Fibroblast of pulmonary artery (primary cell): Measurements from ENCODE around the gene KLF9.

Experiments used
- DNase-seq: peaks from one replicate; pipeline ENCODE4 v3.0.0-alpha.2; 2010; ENCODE audit warnings: low read depth
- H3K4me3 ChIP-seq: replicated peaks from 2 replicates; pipeline ENCODE4 v1.5.1; 2011; ENCODE audit warnings: low read depth, mild to moderate bottlenecking, control low read depth, low read length, moderate library complexity
- TF ChIP-seq, protein P1 (sequence below): IDR thresholded peaks from 2 replicates; pipeline ENCODE4 v1.5.1; 2011; ENCODE audit warnings: mild to moderate bottlenecking, control low read depth, low read length, inconsistent platforms; ENCODE audit errors: missing control alignments

Gene KLF9

GRCh38 chr9:70347046-70347445 is 67.4 kb downstream of the KLF9 start:
- no peak for DNase-seq
- H3K4me3 ChIP-seq = no peak overlapping the region
- TF ChIP-seq, protein P1, sequence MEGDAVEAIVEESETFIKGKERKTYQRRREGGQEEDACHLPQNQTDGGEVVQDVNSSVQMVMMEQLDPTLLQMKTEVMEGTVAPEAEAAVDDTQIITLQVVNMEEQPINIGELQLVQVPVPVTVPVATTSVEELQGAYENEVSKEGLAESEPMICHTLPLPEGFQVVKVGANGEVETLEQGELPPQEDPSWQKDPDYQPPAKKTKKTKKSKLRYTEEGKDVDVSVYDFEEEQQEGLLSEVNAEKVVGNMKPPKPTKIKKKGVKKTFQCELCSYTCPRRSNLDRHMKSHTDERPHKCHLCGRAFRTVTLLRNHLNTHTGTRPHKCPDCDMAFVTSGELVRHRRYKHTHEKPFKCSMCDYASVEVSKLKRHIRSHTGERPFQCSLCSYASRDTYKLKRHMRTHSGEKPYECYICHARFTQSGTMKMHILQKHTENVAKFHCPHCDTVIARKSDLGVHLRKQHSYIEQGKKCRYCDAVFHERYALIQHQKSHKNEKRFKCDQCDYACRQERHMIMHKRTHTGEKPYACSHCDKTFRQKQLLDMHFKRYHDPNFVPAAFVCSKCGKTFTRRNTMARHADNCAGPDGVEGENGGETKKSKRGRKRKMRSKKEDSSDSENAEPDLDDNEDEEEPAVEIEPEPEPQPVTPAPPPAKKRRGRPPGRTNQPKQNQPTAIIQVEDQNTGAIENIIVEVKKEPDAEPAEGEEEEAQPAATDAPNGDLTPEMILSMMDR = no peak

DNA sequence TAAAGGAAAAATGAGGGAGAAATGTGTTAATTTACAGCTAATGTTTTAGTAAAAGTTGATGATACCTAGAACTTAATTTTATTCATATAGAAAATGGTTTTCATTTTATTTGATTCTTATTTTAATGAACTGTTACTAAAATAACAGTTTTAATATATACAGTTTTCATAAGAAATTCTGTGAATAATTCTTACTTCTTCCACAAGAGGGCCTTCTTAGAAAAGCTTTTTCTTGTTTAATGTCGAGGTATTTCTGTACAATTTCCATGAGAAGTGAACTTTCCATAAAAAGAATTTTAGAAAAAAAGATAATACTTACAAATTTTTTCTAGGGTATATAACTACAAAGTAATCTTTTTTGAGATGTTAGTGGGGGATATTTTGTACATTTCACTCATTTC is 73.9 kb downstream of the KLF9 start:
- TF ChIP-seq, protein P1 = peak; percentile 46
- H3K4me3 ChIP-seq = no peak overlapping the region
- peak; percentile 70 for DNase-seq
